GM18870 (cell line): ENCODE results near the gene C11orf87.

Experiments used
- ATAC-seq: cut with Tn5 transposase; IDR thresholded peaks from one replicate; pipeline ENCODE4 v1.9.1; 2021; ENCODE audit warnings: moderate library complexity; ENCODE audit not compliant: unreplicated experiment

C11orf87 gene

GRCh38 chr11:109421981-109422869 is at the start of gene C11orf87:
TSS of gene C11orf87 (plus strand) at chr11:109422190. CDS start at chr11:109423634, 1,444 bp downstream.
- ATAC-seq: no peak

GRCh38 chr11:109374032-109374431 is 48.0 kb upstream of the C11orf87 start:
- no peak for ATAC-seq

GRCh38 chr11:109374441-109374840 is 47.5 kb upstream of the C11orf87 start:
- ATAC-seq: no peak

- no peak for ATAC-seq
Measured at GRCh38 chr11:109377039-109377742, 44.8 kb upstream of the C11orf87 start.

GRCh38 chr11:109378034-109378433 is 44.0 kb upstream of the C11orf87 start:
- ATAC-seq: no peak

- no peak for ATAC-seq
Measured at GRCh38 chr11:109383306-109383705, 38.7 kb upstream of the C11orf87 start.

GRCh38 chr11:109384873-109385272 is 37.1 kb upstream of the C11orf87 start:
- no peak for ATAC-seq

- ATAC-seq: no peak
Measured at GRCh38 chr11:109388982-109389381, 33.0 kb upstream of the C11orf87 start.

GRCh38 chr11:109390752-109391151 is 31.2 kb upstream of the C11orf87 start:
- ATAC-seq: no peak

- ATAC-seq: no peak
Measured at GRCh38 chr11:109401545-109401944, 20.4 kb upstream of the C11orf87 start.

- no peak for ATAC-seq
Measured at GRCh38 chr11:109405671-109406070, 16.3 kb upstream of the C11orf87 start.

GRCh38 chr11:109416601-109417000 is 5.4 kb upstream of the C11orf87 start:
- ATAC-seq: no peak

- ATAC-seq: no peak
Measured at GRCh38 chr11:109422870-109423465, 978 bp downstream of the C11orf87 start.

- ATAC-seq: no peak
Measured at GRCh38 chr11:109423466-109424190, 1.6 kb downstream of the C11orf87 start.

- ATAC-seq: no peak
Measured at GRCh38 chr11:109424901-109425300, 2.9 kb downstream of the C11orf87 start.

- no peak for ATAC-seq
Measured at GRCh38 chr11:109425554-109425953, 3.6 kb downstream of the C11orf87 start.

- no peak for ATAC-seq
Measured at GRCh38 chr11:109426442-109427240, 4.7 kb downstream of the C11orf87 start.

GRCh38 chr11:109432105-109432504 is 10.1 kb downstream of the C11orf87 start:
- no peak for ATAC-seq

GRCh38 chr11:109433753-109434256 is 11.8 kb downstream of the C11orf87 start:
- ATAC-seq: no peak
